Activated naive CD8-positive, alpha-beta T cell treated with anti-CD3 and anti-CD28 coated beads, Interleukin-2, amount 10 ng/mL, durations not matched to agents 7 days and 5 days (primary cell): Measurements from ENCODE around the gene CCDC18. TPM values are rescaled to one million over a fixed set of nuclear protein-coding genes. Genes with fewer than 3 reads are reported as not detected.

Experiments
- ATAC-seq: fragments of 150-1000 bp; cut with Tn5 transposase; one replicate; pipeline ENCODE4 v1.10.0; 2021; ENCODE audit warnings: low read depth, moderate library complexity
- POLR2A ChIA-PET: fragments of 350-600 bp; sonication (Branson Sonifier 250); formaldehyde crosslinking; loops from one replicate; lab custom pipeline; 2021; ENCODE audit warnings: antibody characterized with exemption; lab: Charles Lee
- DNase-seq: peaks from one replicate; pipeline ENCODE4 v3.0.0; 2021
- H3K27ac Mint-ChIP-seq: one replicate; pipeline ENCODE4 v1.8.0; 2022; ENCODE audit warnings: mild to moderate bottlenecking, mixed read lengths
- H3K27me3 Mint-ChIP-seq: one replicate; pipeline ENCODE4 v1.8.0; 2022; ENCODE audit warnings: mild to moderate bottlenecking, moderate library complexity, mixed read lengths
- H3K36me3 Mint-ChIP-seq: one replicate; pipeline ENCODE4 v1.8.0; 2021; ENCODE audit warnings: mild to moderate bottlenecking, mixed read lengths
- H3K4me1 Mint-ChIP-seq: one replicate; pipeline ENCODE4 v1.8.0; 2021; ENCODE audit warnings: mixed read lengths
- H3K4me3 Mint-ChIP-seq: one replicate; pipeline ENCODE4 v1.8.0; 2022; ENCODE audit warnings: mild to moderate bottlenecking, moderate library complexity, mixed read lengths
- H3K9me3 Mint-ChIP-seq: one replicate; pipeline ENCODE4 v1.8.0; 2021; ENCODE audit warnings: mixed read lengths
- total RNA-seq, 2 experiments: library from RNA; stranded (reverse); gene quantifications; one replicate each; pipeline ENCODE4 v1.2.3, GENCODE V29; 2021

Gene CCDC18
- total RNA-seq, 2 experiments from 2014 or later = 25.2 to 29.2 TPM

GRCh38 chr1:93313026-93313425 is 132.5 kb downstream of the CCDC18 start:
- H3K36me3 Mint-ChIP-seq = peaks cover 4% of the 10 kb centered on the region
- no peaks in the 10 kb centered on the region for H3K4me1 Mint-ChIP-seq
- DNase-seq (no peak), ATAC-seq (no peak)
- POLR2A ChIA-PET = no interaction called here
- no peak overlapping the region for H3K4me3 Mint-ChIP-seq
- no peaks in the 10 kb centered on the region for H3K27me3 Mint-ChIP-seq
- H3K9me3 Mint-ChIP-seq = no peaks in the 10 kb centered on the region
- no peak overlapping the region for H3K27ac Mint-ChIP-seq

GRCh38 chr1:93317207-93317606 is 136.7 kb downstream of the CCDC18 start:
- POLR2A ChIA-PET = no interaction called here
- no peaks in the 10 kb centered on the region for H3K4me1 Mint-ChIP-seq
- H3K9me3 Mint-ChIP-seq = no peaks in the 10 kb centered on the region
- no peak for ATAC-seq
- DNase-seq = no peak
- no peaks in the 10 kb centered on the region for H3K27me3 Mint-ChIP-seq
- no peak overlapping the region for H3K4me3 Mint-ChIP-seq
- no peak overlapping the region for H3K27ac Mint-ChIP-seq
- H3K36me3 Mint-ChIP-seq = peaks cover 6% of the 10 kb centered on the region

GRCh38 chr1:93317943-93318342 is 137.4 kb downstream of the CCDC18 start:
- Mint-ChIP-seq H3K9me3 (no peaks in the 10 kb centered on the region), H3K27me3 (no peaks in the 10 kb centered on the region), H3K27ac (no peak overlapping the region), H3K4me1 (no peaks in the 10 kb centered on the region), H3K36me3 (peaks cover 6% of the 10 kb centered on the region), H3K4me3 (no peak overlapping the region)
- DNase-seq (no peak), ATAC-seq (no peak)
- POLR2A ChIA-PET = no interaction called here

- DNase-seq (no peak), ATAC-seq (no peak)
- Mint-ChIP-seq H3K4me1 (no peaks in the 10 kb centered on the region), H3K27me3 (no peaks in the 10 kb centered on the region), H3K36me3 (peaks cover 6% of the 10 kb centered on the region), H3K27ac (no peak overlapping the region), H3K4me3 (no peak overlapping the region), H3K9me3 (no peaks in the 10 kb centered on the region)
- POLR2A ChIA-PET = no interaction called here
Measured at GRCh38 chr1:93321720-93322119, 141.2 kb downstream of the CCDC18 start.

- Mint-ChIP-seq H3K27me3 (no peaks in the 10 kb centered on the region), H3K9me3 (no peaks in the 10 kb centered on the region), H3K4me1 (no peaks in the 10 kb centered on the region), H3K36me3 (peaks cover 6% of the 10 kb centered on the region), H3K27ac (no peak overlapping the region), H3K4me3 (no peak overlapping the region)
- POLR2A ChIA-PET = interaction anchor here (0.6 kb wide), 1 partner anchor 25 kb away, joined by 5 read pairs; no protein-coding TSS in a partner anchor
- no peak for DNase-seq
- no peak for ATAC-seq
Measured at GRCh38 chr1:93322349-93322748, 141.8 kb downstream of the CCDC18 start.

- no peaks in the 10 kb centered on the region for H3K4me1 Mint-ChIP-seq
- POLR2A ChIA-PET = interaction anchor here (0.6 kb wide), 1 partner anchor 25 kb away, joined by 5 read pairs; no protein-coding TSS in a partner anchor
- peaks cover 6% of the 10 kb centered on the region for H3K36me3 Mint-ChIP-seq
- no peak overlapping the region for H3K4me3 Mint-ChIP-seq
- no peaks in the 10 kb centered on the region for H3K27me3 Mint-ChIP-seq
- DNase-seq = no peak
- H3K27ac Mint-ChIP-seq = no peak overlapping the region
- H3K9me3 Mint-ChIP-seq = no peaks in the 10 kb centered on the region
- no peak for ATAC-seq
Measured at GRCh38 chr1:93323185-93323820, 142.8 kb downstream of the CCDC18 start.

GRCh38 chr1:93324486-93325464 is 144.3 kb downstream of the CCDC18 start:
- Mint-ChIP-seq H3K27ac (no peak overlapping the region), H3K36me3 (peaks cover 5% of the 10 kb centered on the region), H3K4me3 (no peak overlapping the region), H3K4me1 (no peaks in the 10 kb centered on the region), H3K9me3 (no peaks in the 10 kb centered on the region), H3K27me3 (no peaks in the 10 kb centered on the region)
- no peak for DNase-seq
- POLR2A ChIA-PET = no interaction called here
- no peak for ATAC-seq

Other genes with a start within 250 kb of the CCDC18 start
- 10 to 100 TPM; 11.6 TPM for gene DIPK1A, start 219.3 kb upstream of the CCDC18 start, total RNA-seq
- gene MTF2, start 101.4 kb upstream of the CCDC18 start, total RNA-seq = 10 to 100 TPM; 61.6 to 66.8 TPM
- gene TMED5, start 311 bp upstream of the CCDC18 start, total RNA-seq = 10 to 100 TPM; 48.2 to 52.3 TPM
- gene DR1, start 165.2 kb downstream of the CCDC18 start, total RNA-seq = 10 to 100 TPM; 84.2 to 85.7 TPM